Right renal pelvis (tissue), 4 donors: ENCODE results near the gene RBM28. TPM values are rescaled to one million over a fixed set of nuclear protein-coding genes. Genes with fewer than 3 reads are reported as not detected.

Source experiments
- DNase-seq, 4 donors: peaks; one replicate each; pipeline ENCODE4 v3.0.0-alpha.2; 2013; ENCODE audit warnings: low read depth in 4 of 4, low spot score in 3 of 4, missing footprints in 1 of 4
- polyA plus RNA-seq, 4 donors: library from polyadenylated mRNA; unstranded; fragments of 120-200 nt; gene quantifications; one replicate each; pipeline ENCODE4 v1.2.1, GENCODE V29; 2013; ENCODE audit not compliant: insufficient read length in 4 of 4

Gene RBM28
- polyA plus RNA-seq, 4 donors = 38.5 to 50.8 (median 42.3) TPM

DNA sequence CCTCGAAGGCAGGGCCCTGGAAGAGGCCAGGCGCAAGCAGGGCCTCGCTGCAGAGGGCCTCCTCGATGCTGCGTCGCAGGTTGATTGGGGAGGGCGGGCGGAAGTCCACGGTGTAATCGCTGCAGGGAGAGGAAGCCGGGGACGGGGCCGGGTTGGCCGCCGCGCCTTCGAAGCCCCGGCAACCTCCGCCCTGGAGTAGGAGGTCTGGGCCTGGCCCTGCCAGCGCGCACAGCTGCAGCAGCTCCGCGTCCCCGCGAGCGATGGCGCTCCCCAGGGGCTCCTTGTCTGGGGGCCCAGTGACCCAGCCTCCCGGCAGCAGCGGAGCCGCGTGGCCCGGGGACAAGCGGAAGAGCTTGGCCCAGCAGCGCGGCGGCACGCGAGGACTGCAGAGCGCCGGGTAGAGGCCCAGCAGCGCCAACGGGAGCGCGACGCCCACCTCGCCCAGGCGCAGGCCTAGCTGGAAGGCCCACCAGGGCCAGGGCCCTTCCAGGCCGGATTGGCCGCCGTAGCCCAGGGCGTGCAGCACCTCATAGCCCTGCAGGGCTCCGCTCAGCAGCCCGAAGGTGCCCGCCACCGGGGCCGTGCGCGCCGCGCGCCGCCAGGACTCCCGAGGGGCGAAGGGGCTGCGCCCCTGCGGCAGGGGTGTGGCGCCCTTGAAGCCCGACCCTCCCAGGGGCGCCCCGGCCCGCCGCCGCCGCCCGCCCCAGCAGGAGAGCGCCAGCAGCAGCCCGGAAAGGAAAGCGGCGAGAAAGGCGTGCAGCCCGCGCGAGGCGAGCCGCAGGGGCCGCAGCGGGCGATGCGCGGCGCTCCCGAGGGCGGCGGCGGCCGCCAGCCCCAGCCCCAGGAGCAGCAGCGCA is 7.8 kb upstream of the RBM28 start:
- no peak for DNase-seq

DNA sequence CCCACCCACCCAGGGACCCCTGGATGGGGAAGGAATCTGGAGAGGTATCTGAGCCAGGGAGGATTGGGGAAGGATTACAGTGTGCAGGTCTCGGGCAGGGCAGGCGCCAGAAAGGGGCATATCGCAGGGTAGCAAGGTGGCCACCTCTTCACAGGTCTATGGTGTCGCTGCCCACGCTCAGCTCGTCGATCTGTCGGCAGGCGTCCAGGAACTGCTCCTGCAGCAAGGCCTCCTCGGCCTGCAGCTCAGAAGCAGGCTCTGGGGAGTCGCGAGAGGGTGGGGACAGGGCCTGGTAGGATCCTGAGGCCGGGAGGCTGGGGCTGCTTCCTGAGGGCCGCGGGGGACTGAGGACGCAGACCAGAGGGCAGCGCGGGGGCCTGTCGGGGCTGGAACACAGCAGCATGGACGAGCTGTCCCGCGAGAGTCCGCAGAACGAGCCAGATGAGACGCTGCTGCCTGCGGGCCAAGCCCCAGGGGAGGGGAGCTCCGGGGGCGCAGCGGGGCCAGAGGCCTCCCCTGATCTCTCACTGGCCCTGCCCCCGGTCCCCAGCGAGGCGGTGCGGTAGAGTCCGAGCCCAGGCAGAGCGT is 7.1 kb upstream of the RBM28 start:
- DNase-seq = no peak

DNA sequence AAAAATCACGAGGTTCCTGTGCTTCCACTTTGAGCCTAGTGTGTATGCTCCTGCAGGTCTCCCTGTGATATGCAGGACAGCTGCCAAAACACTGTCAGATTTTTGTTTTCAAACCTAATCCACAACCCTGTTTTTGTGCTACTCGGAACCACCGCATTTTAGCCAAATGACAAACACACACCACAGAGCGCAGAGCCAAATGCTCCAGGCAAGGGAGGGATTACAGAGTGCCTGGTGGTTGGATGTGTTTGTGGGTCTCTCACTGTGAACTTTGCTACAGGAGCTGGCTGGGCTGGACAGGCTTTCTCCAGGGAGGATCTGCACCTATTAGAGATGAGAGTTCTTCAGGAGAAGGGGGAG is 5.7 kb upstream of the RBM28 start:
- no peak for DNase-seq

DNA sequence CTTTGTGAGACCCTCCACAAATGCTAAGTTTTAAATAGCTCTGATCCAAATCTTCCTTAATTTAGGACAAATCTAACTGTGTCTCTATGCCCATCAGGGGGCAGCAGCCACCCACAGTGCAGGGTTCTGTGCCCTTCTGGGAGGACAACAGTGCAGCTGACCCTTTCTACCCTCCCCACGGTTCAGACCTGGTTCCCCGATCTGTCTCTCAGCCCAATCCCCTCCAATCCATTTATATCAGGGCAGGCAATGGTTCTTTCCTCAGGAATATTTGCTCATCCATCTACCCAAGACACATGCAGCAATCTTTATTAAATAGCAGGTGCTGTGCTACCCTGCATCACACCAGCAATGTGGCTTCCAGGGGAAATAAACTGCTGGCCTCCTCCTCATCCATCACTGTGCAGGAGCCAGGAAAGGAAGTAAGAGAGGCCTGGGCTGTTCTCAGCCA is 4.0 kb upstream of the RBM28 start:
- DNase-seq = no peak

DNA sequence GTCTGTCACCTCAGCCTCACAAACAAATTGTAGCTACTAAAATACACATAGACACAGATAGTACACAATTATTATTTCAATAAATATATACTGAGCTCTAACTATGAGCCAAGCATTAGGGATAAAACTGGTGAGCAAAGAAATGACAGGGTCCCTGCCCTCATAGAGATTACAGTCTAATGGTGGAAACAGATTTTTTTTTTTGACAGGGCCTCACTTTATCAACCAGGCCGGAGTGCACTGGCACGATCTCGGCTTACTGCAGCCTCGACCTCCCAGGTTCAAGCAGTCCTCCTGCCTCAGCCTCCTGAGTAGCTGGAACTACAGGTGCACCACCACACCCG is 695 bp upstream of the RBM28 start:
- no peak for DNase-seq

DNA sequence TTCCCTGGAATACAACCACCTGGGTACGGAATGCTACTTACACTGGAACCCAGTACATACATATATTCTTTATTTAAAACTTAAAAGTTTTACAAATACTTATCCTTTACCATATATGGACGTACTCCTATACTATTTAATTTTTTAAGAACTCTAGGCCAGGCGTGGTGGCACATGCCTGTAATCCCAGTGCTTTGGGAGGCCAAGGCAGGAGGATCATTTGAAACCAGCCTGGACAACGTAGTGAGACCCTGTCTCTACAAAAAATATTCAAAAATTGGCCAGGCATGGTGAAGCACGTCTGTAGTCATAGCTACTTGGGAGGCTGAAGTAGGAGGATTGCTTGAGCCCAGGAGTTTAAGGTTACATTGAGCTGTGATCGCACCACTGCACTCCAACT is 2.0 kb downstream of the RBM28 start:
- no peak for DNase-seq

DNA sequence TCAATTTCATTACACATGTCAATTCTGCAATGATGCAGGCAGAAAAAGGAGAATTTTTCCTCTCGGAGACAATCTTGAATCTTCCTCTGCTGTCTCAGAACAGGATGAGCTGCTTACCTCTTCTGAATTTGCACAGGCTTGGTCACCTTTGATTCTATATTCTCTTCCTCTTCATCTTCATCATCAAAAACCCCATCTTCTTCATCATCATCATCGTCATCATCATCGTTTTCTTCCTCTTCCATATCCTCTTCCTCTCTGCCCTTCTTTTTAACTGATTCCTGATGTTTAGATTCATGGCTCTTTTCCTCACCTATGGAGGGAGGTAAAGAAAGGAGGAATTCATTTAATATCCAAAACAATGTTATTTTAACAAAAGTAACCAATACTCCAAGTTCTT is 8.0 kb downstream of the RBM28 start:
- no peak for DNase-seq

DNA sequence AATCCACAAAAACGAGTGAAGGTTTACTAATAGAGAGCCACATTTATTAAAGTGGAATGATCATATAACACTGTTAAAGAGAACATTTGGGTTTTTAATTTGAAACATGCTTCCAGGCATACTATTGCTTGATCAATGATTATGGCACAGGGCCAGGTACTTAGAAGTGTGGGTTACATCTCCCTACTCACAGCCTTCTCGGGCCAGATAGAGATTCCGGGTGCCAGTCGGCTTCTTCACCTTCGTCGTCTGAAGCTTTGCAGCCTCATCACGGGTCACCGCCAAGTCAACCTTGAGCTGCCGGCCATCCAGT is 19.4 kb downstream of the RBM28 start:
- DNase-seq = no peak

DNA sequence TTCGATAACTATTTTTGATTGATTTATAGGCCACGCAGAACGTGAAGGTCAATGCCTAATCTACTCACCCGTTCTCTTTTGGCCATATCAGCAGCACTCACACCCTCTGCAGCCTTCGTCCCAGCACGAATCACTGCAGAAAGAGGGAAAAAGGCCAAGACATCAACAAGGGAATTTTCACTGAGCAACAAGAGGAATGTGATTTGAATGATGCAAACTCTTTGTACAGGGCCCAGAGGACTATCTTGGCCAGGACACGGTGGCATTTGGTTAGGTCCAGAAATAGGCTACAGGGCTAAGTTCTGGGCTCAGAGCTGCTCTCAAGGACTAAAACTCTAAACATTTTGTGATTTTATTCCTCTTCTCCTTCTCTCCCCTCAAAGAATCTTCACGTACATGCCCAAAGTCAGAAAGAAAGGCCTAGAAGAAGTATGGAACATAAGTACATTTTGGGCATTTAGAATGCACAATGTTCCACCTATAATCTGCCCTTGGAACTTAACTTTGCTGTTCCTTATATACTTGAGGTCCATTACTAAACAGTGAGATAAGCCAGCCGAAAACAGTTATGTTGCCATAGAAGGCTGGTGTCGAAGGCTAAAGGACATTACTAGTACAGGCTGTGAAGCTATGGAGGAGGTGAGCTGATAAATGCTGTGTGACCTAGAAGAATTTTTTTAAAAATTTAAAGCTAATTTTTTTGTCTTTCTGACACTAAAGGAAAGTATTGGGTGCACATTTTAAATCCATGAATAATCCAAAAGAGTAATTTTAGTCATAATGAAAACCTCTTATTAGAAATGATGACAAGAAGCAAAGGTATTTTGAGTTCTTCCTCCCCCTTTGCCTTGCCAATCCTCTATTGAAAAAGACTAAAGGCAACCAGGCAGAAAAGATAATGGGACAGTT is 20.0 kb downstream of the RBM28 start:
- no peak for DNase-seq

DNA sequence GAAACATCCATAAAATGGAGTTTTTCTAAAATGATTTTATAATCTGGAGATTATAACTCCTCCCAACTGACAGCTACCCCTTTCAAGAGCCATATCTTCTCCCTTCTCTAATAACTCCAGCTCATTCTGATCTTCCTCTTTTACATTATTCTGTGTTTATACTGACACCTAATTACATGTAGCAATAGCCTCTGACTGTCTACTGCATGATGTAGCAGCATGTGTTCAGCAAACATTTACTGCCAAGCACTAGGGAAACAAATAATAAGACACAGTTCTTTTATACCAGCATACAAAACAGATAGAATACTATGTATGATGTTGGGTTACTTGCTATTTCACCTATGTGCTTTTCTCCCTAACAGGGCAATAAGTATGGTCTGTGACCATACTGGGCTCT is 20.7 kb downstream of the RBM28 start:
- no peak for DNase-seq

DNA sequence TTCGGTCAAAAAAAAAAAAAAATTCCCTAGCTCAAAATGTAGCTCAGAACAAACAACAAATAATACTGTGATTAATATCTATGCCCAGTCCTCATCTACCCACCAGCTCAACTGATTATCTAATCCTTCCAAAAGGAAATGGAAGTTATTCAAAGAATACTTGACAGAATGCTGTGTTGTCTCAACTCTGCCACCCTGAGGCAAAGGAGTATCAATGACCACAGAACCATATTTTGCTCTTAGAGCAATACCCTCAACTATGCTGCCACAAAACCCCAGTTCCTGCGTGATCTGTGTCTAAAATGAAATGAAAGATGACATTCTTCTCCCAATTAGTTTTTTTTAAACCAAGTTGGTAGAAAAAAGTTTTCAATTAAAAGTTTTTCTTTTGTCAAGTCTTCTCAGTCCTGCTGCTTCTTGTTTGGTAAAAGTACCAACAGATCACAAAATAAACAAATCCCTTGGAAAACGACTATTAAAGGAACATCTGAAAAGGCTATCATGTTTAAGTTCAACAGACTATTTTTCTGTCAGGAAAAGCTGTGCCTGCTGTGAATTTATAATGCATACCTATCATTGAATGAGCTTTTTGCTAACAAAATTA is 21.6 kb downstream of the RBM28 start:
- no peak for DNase-seq

DNA sequence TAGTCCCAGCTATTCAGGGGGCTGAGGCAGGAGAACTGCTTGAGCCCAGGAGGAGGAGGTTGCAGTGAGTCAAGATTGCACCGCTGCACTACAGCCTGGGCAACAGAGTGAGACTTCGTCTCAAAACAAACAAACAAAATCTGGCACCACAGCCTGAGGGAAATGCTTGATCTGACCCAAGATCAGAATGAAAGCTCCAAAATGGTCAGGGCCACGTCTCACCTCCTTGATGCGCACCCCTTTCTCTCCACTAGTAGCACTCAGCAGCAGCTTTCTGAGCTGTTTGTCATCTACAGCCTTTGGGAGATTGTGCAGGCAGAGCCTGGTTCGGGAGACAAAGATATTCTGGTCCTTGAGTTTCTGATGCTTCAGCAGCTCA is 22.7 kb downstream of the RBM28 start:
- DNase-seq = no peak

DNA sequence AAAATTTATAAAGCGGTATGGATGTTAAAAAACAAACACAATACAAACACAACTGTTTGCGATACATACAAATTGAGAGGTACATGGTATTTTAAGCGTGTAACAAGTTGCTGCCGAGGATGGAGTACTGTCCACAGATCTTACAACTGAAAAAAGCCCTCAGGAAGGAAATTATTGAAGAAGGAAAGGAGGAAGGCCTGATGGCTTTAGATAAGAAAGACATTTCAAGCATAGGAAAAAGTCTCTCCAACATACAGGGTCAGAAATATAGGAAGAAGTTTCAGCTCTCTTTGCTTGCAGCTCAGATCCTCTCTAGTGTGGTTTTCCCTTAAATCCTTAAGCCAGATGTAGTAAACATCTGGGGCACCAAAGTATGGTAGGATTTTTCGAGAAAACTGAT is 25.0 kb downstream of the RBM28 start:
- no peak for DNase-seq

DNA sequence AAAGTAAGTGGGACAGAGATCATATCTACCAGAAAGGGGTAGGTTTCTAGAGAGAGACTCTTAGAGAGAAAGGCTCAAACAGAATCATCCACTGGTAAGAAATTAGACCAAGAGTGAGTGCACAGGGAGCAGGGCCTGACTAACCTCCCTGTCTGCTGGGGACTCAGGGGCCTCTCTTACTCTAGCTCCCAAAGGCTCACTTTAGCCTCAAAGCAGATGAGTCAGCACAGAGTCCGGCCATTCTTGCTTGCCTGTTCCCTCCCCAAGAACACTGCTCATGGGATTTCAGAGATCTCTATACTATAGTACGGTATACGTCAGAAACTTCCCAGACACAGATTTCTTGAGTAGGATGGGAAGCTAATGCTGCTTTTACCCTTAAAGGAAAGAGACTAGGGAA is 32.7 kb downstream of the RBM28 start:
- no peak for DNase-seq

DNA sequence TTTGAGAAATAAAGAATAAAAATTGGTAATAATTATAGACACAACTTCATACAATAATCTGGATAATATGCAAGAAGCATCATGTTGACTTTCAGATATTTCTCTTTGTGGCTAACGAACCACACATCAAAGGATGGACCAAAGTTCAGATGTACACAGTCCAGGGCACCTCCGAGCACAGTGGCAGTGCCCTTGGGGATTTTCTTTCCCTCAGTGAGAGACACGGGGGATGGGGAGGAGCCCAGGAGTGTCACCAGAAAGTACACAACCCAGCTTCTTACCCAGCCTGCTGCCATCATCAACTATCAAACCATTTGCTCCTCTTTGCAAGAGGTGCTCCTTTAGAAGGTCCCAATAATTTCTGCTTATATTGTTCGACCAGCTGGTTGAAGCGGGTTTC is 33.2 kb downstream of the RBM28 start:
- no peak for DNase-seq

DNA sequence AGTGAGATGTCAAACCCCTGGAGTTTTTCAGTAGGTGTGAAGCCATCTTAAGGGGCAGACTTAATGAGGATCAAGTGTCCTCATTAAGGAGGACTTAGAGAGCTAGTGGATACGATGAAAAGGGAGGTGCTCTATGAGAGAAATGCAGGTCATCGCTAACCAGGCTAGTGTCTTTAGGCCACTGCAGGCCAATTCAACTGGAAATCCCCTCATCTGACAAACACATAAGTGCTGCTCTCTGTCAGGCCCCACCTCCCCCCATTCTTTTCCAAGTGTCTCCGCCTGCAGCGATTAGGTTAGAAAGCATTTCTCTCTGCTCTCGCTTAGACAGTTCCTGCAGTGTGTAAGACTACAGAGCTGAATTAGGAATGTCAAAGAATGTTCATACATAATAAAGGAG is 33.7 kb downstream of the RBM28 start:
- DNase-seq = no peak

DNA sequence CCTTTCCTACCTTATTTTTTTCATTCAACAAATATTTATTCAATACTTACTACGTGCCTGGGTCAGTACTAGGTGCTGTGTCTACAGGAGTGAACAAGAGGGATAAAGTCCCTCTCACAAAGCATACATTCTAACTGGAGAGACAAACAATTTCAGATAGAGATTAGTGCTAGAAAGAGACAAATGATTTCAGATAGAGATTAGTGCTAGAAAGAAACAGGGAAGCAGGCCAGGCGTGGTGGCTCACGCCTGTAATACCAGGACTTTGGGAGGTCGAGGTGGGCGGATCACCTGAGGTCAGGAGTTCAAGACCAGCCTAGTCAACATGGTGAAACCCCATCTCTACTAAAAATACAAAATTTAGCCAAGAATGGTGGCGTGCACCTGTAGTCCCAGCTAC is 34.6 kb downstream of the RBM28 start:
- DNase-seq = no peak

DNA sequence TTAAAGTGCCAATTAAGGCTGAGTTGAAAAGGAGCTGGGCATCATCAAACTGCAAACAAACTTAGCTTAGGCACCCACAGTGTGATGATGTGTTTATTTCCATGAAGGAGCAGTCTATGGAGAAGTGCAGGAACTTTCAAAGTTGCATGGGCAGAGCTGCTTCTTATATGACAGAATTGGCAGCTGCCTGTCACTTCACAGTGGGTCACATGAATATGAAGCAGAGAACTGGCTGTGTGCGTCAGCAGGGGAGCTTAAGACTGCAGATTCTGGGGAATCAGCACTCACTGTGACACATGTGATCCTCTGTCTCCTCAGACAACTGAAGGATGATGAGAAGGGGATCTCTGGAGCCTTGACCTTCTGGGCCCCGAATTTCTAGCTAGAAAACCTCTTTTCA is 36.6 kb downstream of the RBM28 start:
- no peak for DNase-seq

DNA sequence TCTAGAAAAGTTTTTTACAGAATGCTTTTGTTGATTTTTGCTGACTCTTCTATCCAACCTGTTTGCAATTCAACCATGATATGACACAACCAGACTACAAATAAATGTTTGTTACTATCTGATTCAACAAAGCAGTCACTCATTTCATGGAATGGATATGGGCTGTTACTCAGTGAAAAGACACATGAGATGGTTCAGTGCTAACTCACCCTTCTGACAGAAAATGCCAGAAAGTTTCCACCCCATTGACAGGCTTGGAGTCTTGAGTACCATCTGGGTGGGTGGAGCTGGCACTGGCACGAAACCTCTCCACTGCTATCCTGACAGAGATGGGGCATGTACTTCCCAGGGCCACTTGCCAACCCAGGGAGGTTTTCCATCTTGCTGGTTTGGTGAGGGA is 39.5 kb downstream of the RBM28 start:
- no peak for DNase-seq

DNA sequence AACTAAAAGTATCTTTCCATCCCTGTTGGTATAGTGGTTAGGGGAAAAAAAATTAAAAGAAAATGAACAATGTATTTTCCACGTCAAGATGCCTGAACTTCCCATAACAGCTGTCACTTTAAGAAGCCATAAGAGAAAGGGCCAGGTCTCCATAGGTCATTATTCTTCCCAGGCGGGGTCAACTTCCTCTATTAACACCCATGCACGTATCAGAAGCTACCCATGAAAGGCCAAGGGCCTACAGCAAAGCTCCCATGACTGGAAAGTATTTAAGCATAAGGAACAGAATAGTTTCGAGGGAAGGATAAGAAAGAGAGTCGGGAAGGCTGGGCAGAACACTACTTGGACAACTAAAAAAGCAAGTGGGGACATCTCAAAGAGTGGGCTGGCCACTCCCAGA is 40.1 kb downstream of the RBM28 start:
- DNase-seq = no peak

DNA sequence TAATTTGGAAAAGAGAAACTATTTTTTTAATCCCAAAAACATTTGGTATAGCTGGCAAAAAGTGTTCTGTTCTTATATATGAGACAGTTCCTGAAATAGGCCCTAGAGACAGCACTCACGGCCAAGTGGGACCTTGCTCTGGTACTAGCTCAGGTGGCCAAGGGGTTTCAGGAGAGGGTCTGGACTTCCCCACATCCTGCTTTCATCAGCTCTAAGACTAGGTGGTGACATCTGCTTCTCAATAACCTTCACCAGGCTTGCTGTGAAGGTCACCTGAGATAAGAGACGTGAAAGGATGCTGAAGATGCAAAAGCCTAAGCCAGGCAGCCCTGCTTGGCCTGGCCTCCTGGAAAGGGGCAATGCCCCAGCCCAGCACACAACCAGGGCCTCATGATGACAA is 40.6 kb downstream of the RBM28 start:
- no peak for DNase-seq
